GM23338 (cell line): ENCODE measurements around the gene RFX4. TPM values are rescaled to one million over a fixed set of nuclear protein-coding genes. Genes with fewer than 3 reads are reported as not detected.

Experiments
- ATAC-seq: fragments of 200-7000 bp; cut with Tn5 transposase; 3 replicates; pipeline ENCODE4 v1.9.1; 2020
- DNase-seq: peaks from one replicate; pipeline ENCODE4 v3.0.0-alpha.2; 2015; ENCODE audit warnings: low spot score
- H2AFZ ChIP-seq: fragments of 200-600 bp; sonication (generic); 2 replicates; pipeline ENCODE4 v1.8.0; 2016; ENCODE audit warnings: antibody characterized with exemption, mild to moderate bottlenecking, moderate library complexity
- H3F3A ChIP-seq: fragments of 200-600 bp; sonication (generic); replicated peaks from 2 replicates; pipeline ENCODE4 v1.8.0; 2017; ENCODE audit warnings: antibody characterized with exemption, mixed run types, low read depth
- H3K27ac ChIP-seq: fragments of 200-600 bp; sonication (generic); 2 replicates; pipeline ENCODE4 v1.6.1; 2016; ENCODE audit warnings: low read depth
- H3K27me3 ChIP-seq: fragments of 200-600 bp; sonication (generic); 2 replicates; pipeline ENCODE4 v1.8.0; 2016; ENCODE audit warnings: mild to moderate bottlenecking, mixed run types, moderate library complexity; ENCODE audit not compliant: insufficient read depth
- H3K36me3 ChIP-seq: fragments of 200-600 bp; sonication (generic); 2 replicates; pipeline ENCODE4 v1.8.0; 2016; ENCODE audit warnings: mild to moderate bottlenecking; ENCODE audit not compliant: insufficient read depth
- H3K4me1 ChIP-seq: fragments of 200-600 bp; sonication (generic); 2 replicates; pipeline ENCODE4 v1.8.0; 2016; ENCODE audit warnings: mild to moderate bottlenecking, moderate library complexity; ENCODE audit not compliant: insufficient read depth
- H3K4me2 ChIP-seq: fragments of 200-600 bp; sonication (generic); 2 replicates; pipeline ENCODE4 v1.7.1; 2017; ENCODE audit warnings: mixed run types
- H3K4me3 ChIP-seq: fragments of 200-600 bp; sonication (generic); 2 replicates; pipeline ENCODE4 v1.6.1; 2016; ENCODE audit warnings: mixed run types
- H3K79me2 ChIP-seq: fragments of 200-600 bp; sonication (generic); replicated peaks from 2 replicates; pipeline ENCODE4 v1.8.0; 2017; ENCODE audit warnings: mild to moderate bottlenecking; ENCODE audit not compliant: insufficient read depth
- H3K9me2 ChIP-seq: fragments of 200-600 bp; sonication (generic); 2 replicates; pipeline ENCODE4 v1.8.0; 2017; ENCODE audit not compliant: insufficient read depth
- H4K20me1 ChIP-seq: fragments of 200-600 bp; sonication (generic); replicated peaks from 2 replicates; pipeline ENCODE4 v1.8.0; 2017; ENCODE audit warnings: mild to moderate bottlenecking; ENCODE audit not compliant: insufficient read depth
- H3K27ac Mint-ChIP-seq: 2 replicates; pipeline ENCODE4 v1.8.0; 2020; ENCODE audit warnings: inconsistent platforms, mild to moderate bottlenecking, moderate library complexity, mixed read lengths
- H3K27me3 Mint-ChIP-seq: 3 replicates; pipeline ENCODE4 v1.8.0; 2022; ENCODE audit warnings: low read depth, mild to moderate bottlenecking, moderate library complexity, mixed read lengths, inconsistent platforms; ENCODE audit not compliant: insufficient read depth, poor library complexity
- H3K36me3 Mint-ChIP-seq: 3 replicates; pipeline ENCODE4 v1.8.0; 2021; ENCODE audit warnings: low read depth, mild to moderate bottlenecking, inconsistent platforms, moderate library complexity, mixed read lengths
- H3K4me1 Mint-ChIP-seq: 3 replicates; pipeline ENCODE4 v1.8.0; 2020; ENCODE audit warnings: mild to moderate bottlenecking, inconsistent platforms, mixed read lengths
- H3K4me3 Mint-ChIP-seq: 3 replicates; pipeline ENCODE4 v1.8.0; 2021; ENCODE audit warnings: moderate library complexity, mild to moderate bottlenecking, inconsistent platforms, mixed read lengths
- H3K9me3 Mint-ChIP-seq: 3 replicates; pipeline ENCODE4 v1.8.0; 2020; ENCODE audit warnings: moderate library complexity, mild to moderate bottlenecking, inconsistent platforms, mixed read lengths
- CREB1 ChIP-seq: fragments of 250-450 bp; sonication (Bioruptor Pico); IDR thresholded peaks from 2 replicates; pipeline ENCODE4 v1.5.0; 2020; ENCODE audit warnings: low read depth, mild to moderate bottlenecking, moderate library complexity
- CTCF ChIP-seq, 2 experiments: fragments of 200-600 bp in 1 of 2; sonication (generic) in 1 of 2; conservative IDR thresholded peaks; 2 replicates each; pipeline versions ENCODE4 v1.5.1 to v1.6.1; 2016 to 2017; ENCODE audit warnings: antibody characterized with exemption in 2 of 2, low read depth in 2 of 2, mild to moderate bottlenecking in 2 of 2, moderate library complexity in 1 of 2
- EZH2 ChIP-seq: fragments of 200-600 bp; sonication (generic); IDR thresholded peaks from one replicate; pipeline ENCODE4 v1.8.0; 2017; ENCODE audit warnings: antibody characterized with exemption, mild to moderate bottlenecking, low read depth; ENCODE audit not compliant: unreplicated experiment
- EZH2phosphoT487 ChIP-seq: fragments of 200-600 bp; sonication (generic); IDR thresholded peaks from one replicate; pipeline ENCODE4 v1.8.1; 2018; ENCODE audit warnings: antibody characterized with exemption; ENCODE audit not compliant: unreplicated experiment
- JUNB ChIP-seq: IDR thresholded peaks from one replicate; pipeline ENCODE4 v1.6.1; 2016; ENCODE audit warnings: antibody characterized with exemption; ENCODE audit not compliant: unreplicated experiment
- NANOG ChIP-seq: IDR thresholded peaks from 2 replicates; pipeline ENCODE4 v1.6.1; 2016; ENCODE audit warnings: antibody characterized with exemption, borderline replicate concordance
- STAT1 ChIP-seq: IDR thresholded peaks from one replicate; pipeline ENCODE4 v1.6.1; 2016; ENCODE audit warnings: antibody characterized with exemption; ENCODE audit not compliant: unreplicated experiment
- ZNF114 ChIP-seq: fragments of 250-450 bp; sonication (Bioruptor Pico); IDR thresholded peaks from 2 replicates; pipeline ENCODE4 v1.5.0; 2020; ENCODE audit warnings: mild to moderate bottlenecking, moderate library complexity
- ZNF331 ChIP-seq: fragments of 250-450 bp; sonication (Bioruptor Pico); IDR thresholded peaks from 2 replicates; pipeline ENCODE4 v1.5.0; 2020; ENCODE audit warnings: low read depth, mild to moderate bottlenecking, moderate library complexity
- polyA plus RNA-seq: library from polyadenylated mRNA; unstranded; fragments of >200 nt; fragmentation: Nextera tagmentation; extraction: Ambion mirVana; gene quantifications from 2 replicates; pipeline ENCODE4 v1.2.1, GENCODE V29; 2016
- total RNA-seq: library from RNA; depleted of rRNA; stranded (reverse); fragments of >200 nt; shearing (Covaris generic); gene quantifications from 2 replicates; pipeline ENCODE4 v1.2.3, GENCODE V29; 2014
- TF ChIP-seq, protein P1 (sequence below): IDR thresholded peaks from 2 replicates; pipeline ENCODE4 v1.6.1; 2016; ENCODE audit warnings: antibody characterized with exemption
- TF ChIP-seq, protein P2 (sequence below): fragments of 250-450 bp; sonication (Bioruptor Pico); IDR thresholded peaks from 2 replicates; pipeline ENCODE4 v1.5.0; 2020; ENCODE audit warnings: mild to moderate bottlenecking, moderate library complexity

The RFX4 gene
- total and polyA plus RNA-seq, 2 experiments from 2014 or later = 0.23 TPM; not detected in 1

GRCh38 chr12:106673141-106673540, 90.3 kb downstream of the RFX4 start:
- Histone ChIP-seq H3K36me3 (no peaks in the 10 kb centered on the region), H3K27ac (no peak overlapping the region; the same call in 1 of the 2 replicates), H3K4me1 (peaks cover 18% of the 10 kb centered on the region), H3F3A (no peaks in the 10 kb centered on the region), H2AFZ (peak overlapping the region; percentile 98; the same call in 1 of the 2 replicates), H3K79me2 (no peaks in the 10 kb centered on the region), H3K27me3 (no peaks in the 10 kb centered on the region), H3K4me3 (peak overlapping the region; percentile 21; the same call in 1 of the 2 replicates), H3K9me2 (no peaks in the 10 kb centered on the region), H3K4me2 (peak overlapping the region; percentile 70), H4K20me1 (no peaks in the 10 kb centered on the region)
- DNase-seq (peak; percentile 5), ATAC-seq (peak; percentile 58)
- H3K27ac Mint-ChIP-seq = no peak overlapping the region
- H3K4me1 Mint-ChIP-seq = peaks cover 22% of the 10 kb centered on the region
- H3K4me3 Mint-ChIP-seq = no peak overlapping the region; the same call in 2 of the 3 replicates
- TF ChIP-seq, protein P1, sequence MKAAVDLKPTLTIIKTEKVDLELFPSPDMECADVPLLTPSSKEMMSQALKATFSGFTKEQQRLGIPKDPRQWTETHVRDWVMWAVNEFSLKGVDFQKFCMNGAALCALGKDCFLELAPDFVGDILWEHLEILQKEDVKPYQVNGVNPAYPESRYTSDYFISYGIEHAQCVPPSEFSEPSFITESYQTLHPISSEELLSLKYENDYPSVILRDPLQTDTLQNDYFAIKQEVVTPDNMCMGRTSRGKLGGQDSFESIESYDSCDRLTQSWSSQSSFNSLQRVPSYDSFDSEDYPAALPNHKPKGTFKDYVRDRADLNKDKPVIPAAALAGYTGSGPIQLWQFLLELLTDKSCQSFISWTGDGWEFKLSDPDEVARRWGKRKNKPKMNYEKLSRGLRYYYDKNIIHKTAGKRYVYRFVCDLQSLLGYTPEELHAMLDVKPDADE = no peak
- TF ChIP-seq NANOG (no peak), CREB1 (no peak), EZH2 (no peak)
- H3K36me3 Mint-ChIP-seq = no peaks in the 10 kb centered on the region; the same call in 2 of the 3 replicates
- H3K9me3 Mint-ChIP-seq = no peaks in the 10 kb centered on the region
- H3K27me3 Mint-ChIP-seq = peaks cover 10% of the 10 kb centered on the region

- H4K20me1 ChIP-seq = no peaks in the 10 kb centered on the region
- Mint-ChIP-seq H3K27ac (no peak overlapping the region), H3K9me3 (no peaks in the 10 kb centered on the region), H3K4me1 (peaks cover 26% of the 10 kb centered on the region), H3K36me3 (no peaks in the 10 kb centered on the region; the same call in 2 of the 3 replicates), H3K27me3 (peaks cover 10% of the 10 kb centered on the region), H3K4me3 (no peak overlapping the region; the same call in 2 of the 3 replicates)
- no peak overlapping the region for H2AFZ ChIP-seq
- no peak overlapping the region for H3K27ac ChIP-seq
- DNase-seq (no peak), ATAC-seq (no peak)
- H3F3A ChIP-seq = no peaks in the 10 kb centered on the region
- H3K27me3 ChIP-seq = no peaks in the 10 kb centered on the region
- no peak overlapping the region for H3K4me3 ChIP-seq
- H3K9me2 ChIP-seq = no peaks in the 10 kb centered on the region
- no peak overlapping the region for H3K4me2 ChIP-seq
- peaks cover 25% of the 10 kb centered on the region for H3K4me1 ChIP-seq
- H3K36me3 ChIP-seq = no peaks in the 10 kb centered on the region
- no peaks in the 10 kb centered on the region for H3K79me2 ChIP-seq
- TF ChIP-seq ZNF331 (CRISPR knock-in tag) = no peak
- no peak for TF ChIP-seq STAT1
- TF ChIP-seq ZNF114 (CRISPR knock-in tag) = no peak
- TF ChIP-seq CTCF (conservative IDR thresholded peaks at IDR 0.05; ENCODE audit: low read depth in 2 of 2) = no peak
- TF ChIP-seq, protein P2, sequence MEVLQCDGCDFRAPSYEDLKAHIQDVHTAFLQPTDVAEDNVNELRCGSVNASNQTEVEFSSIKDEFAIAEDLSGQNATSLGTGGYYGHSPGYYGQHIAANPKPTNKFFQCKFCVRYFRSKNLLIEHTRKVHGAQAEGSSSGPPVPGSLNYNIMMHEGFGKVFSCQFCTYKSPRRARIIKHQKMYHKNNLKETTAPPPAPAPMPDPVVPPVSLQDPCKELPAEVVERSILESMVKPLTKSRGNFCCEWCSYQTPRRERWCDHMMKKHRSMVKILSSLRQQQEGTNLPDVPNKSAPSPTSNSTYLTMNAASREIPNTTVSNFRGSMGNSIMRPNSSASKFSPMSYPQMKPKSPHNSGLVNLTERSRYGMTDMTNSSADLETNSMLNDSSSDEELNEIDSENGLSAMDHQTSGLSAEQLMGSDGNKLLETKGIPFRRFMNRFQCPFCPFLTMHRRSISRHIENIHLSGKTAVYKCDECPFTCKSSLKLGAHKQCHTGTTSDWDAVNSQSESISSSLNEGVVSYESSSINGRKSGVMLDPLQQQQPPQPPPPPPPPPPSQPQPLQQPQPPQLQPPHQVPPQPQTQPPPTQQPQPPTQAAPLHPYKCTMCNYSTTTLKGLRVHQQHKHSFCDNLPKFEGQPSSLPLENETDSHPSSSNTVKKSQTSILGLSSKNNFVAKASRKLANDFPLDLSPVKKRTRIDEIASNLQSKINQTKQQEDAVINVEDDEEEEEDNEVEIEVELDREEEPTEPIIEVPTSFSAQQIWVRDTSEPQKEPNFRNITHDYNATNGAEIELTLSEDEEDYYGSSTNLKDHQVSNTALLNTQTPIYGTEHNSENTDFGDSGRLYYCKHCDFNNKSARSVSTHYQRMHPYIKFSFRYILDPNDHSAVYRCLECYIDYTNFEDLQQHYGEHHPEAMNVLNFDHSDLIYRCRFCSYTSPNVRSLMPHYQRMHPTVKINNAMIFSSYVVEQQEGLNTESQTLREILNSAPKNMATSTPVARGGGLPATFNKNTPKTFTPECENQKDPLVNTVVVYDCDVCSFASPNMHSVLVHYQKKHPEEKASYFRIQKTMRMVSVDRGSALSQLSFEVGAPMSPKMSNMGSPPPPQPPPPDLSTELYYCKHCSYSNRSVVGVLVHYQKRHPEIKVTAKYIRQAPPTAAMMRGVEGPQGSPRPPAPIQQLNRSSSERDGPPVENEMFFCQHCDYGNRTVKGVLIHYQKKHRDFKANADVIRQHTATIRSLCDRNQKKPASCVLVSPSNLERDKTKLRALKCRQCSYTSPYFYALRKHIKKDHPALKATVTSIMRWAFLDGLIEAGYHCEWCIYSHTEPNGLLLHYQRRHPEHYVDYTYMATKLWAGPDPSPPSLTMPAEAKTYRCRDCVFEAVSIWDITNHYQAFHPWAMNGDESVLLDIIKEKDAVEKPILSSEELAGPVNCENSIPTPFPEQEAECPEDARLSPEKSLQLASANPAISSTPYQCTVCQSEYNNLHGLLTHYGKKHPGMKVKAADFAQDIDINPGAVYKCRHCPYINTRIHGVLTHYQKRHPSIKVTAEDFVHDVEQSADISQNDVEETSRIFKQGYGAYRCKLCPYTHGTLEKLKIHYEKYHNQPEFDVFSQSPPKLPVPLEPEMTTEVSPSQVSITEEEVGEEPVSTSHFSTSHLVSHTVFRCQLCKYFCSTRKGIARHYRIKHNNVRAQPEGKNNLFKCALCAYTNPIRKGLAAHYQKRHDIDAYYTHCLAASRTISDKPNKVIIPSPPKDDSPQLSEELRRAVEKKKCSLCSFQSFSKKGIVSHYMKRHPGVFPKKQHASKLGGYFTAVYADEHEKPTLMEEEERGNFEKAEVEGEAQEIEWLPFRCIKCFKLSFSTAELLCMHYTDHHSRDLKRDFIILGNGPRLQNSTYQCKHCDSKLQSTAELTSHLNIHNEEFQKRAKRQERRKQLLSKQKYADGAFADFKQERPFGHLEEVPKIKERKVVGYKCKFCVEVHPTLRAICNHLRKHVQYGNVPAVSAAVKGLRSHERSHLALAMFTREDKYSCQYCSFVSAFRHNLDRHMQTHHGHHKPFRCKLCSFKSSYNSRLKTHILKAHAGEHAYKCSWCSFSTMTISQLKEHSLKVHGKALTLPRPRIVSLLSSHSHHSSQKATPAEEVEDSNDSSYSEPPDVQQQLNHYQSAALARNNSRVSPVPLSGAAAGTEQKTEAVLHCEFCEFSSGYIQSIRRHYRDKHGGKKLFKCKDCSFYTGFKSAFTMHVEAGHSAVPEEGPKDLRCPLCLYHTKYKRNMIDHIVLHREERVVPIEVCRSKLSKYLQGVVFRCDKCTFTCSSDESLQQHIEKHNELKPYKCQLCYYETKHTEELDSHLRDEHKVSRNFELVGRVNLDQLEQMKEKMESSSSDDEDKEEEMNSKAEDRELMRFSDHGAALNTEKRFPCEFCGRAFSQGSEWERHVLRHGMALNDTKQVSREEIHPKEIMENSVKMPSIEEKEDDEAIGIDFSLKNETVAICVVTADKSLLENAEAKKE (CRISPR knock-in tag) = no peak
- no peak for TF ChIP-seq EZH2phosphoT487
- TF ChIP-seq JUNB = no peak
Observed at GRCh38 chr12:106675651-106676435, 93.0 kb downstream of the RFX4 start.
